AG09309 (cell line): Measurements from ENCODE around the gene PRKN.

Source experiments
- DNase-seq: peaks from one replicate; pipeline ENCODE4 v3.0.0-alpha.2; 2010; ENCODE audit warnings: low read depth
- H3K4me3 ChIP-seq: 2 replicates; pipeline ENCODE4 v1.5.1; 2011; ENCODE audit warnings: mild to moderate bottlenecking, low read depth, low read length, moderate library complexity; ENCODE audit not compliant: control insufficient read depth
- CTCF ChIP-seq: IDR thresholded peaks from 2 replicates; pipeline ENCODE4 v1.5.1; 2011; ENCODE audit warnings: mild to moderate bottlenecking, low read depth, low read length, inconsistent platforms; ENCODE audit not compliant: insufficient read depth, control insufficient read depth; ENCODE audit errors: missing control alignments

Gene PRKN

GRCh38 chr6:161463071-161463470 is 1264.5 kb downstream of the PRKN start:
- no peak for DNase-seq
- H3K4me3 ChIP-seq = no peak overlapping the region
- TF ChIP-seq CTCF = no peak

- no peak for TF ChIP-seq CTCF
- no peak for DNase-seq
- H3K4me3 ChIP-seq = no peak overlapping the region
These were observed 1265.4 kb downstream of the PRKN start for GRCh38 chr6:161462148-161462547.

GRCh38 chr6:161459008-161459615 is 1268.5 kb downstream of the PRKN start:
- H3K4me3 ChIP-seq = no peak overlapping the region
- no peak for DNase-seq
- no peak for TF ChIP-seq CTCF

GRCh38 chr6:161458201-161458951 is 1269.2 kb downstream of the PRKN start:
- H3K4me3 ChIP-seq = no peak overlapping the region
- TF ChIP-seq CTCF = no peak
- no peak for DNase-seq

- DNase-seq = no peak
- no peak for TF ChIP-seq CTCF
- H3K4me3 ChIP-seq = no peak overlapping the region
These were observed 1271.7 kb downstream of the PRKN start for GRCh38 chr6:161455848-161456247.

GRCh38 chr6:161453558-161453957 is 1274.0 kb downstream of the PRKN start:
- DNase-seq = no peak
- H3K4me3 ChIP-seq = no peak overlapping the region
- no peak for TF ChIP-seq CTCF
